AG08395 (cell line): ENCODE results near the gene CLOCK.

ENCODE experiments used
- DNase-seq: peaks from one replicate; pipeline ENCODE4 v3.0.0; 2012; ENCODE audit warnings: mixed read lengths, low spot score

Gene CLOCK

GRCh38 chr4:55416176-55416575, 130.5 kb downstream of the CLOCK start:
- DNase-seq, result no peak

GRCh38 chr4:55411621-55412020, 135.1 kb downstream of the CLOCK start:
- DNase-seq, result no peak

- no peak for DNase-seq
These were observed 136.3 kb downstream of the CLOCK start for GRCh38 chr4:55410431-55410830.

- peak; percentile 38 for DNase-seq
These were observed 137.1 kb downstream of the CLOCK start for GRCh38 chr4:55409468-55410171.

- no peak for DNase-seq
These were observed 138.9 kb downstream of the CLOCK start for GRCh38 chr4:55407764-55408163.

- no peak for DNase-seq
These were observed 139.6 kb downstream of the CLOCK start for GRCh38 chr4:55407119-55407518.

- DNase-seq, result no peak
These were observed 140.2 kb downstream of the CLOCK start for GRCh38 chr4:55406545-55406944.

GRCh38 chr4:55405073-55405472, 141.6 kb downstream of the CLOCK start:
- DNase-seq, result no peak

- no peak for DNase-seq
These were observed 147.1 kb downstream of the CLOCK start for GRCh38 chr4:55399581-55399980.

- DNase-seq, result no peak
These were observed 147.7 kb downstream of the CLOCK start for GRCh38 chr4:55398966-55399365.

GRCh38 chr4:55398461-55398860, 148.2 kb downstream of the CLOCK start:
- no peak for DNase-seq

- DNase-seq, result peak; percentile 40
These were observed 149.0 kb downstream of the CLOCK start for GRCh38 chr4:55397520-55398321.

- no peak for DNase-seq
These were observed 149.6 kb downstream of the CLOCK start for GRCh38 chr4:55397126-55397436.

- peak; percentile 52 for DNase-seq
These were observed 150.2 kb downstream of the CLOCK start for GRCh38 chr4:55396308-55397125.

GRCh38 chr4:55395529-55396307, 151.0 kb downstream of the CLOCK start, which contains the start of gene TMEM165:
Gene TMEM165 (plus strand): TSS chr4:55395957. CDS start chr4:55396190, 233 bp downstream.
- DNase-seq, result peak; percentile 92

- DNase-seq, result no peak
These were observed 151.5 kb downstream of the CLOCK start for GRCh38 chr4:55395218-55395528.

- DNase-seq, result no peak
These were observed 153.0 kb downstream of the CLOCK start for GRCh38 chr4:55393461-55394320.

- no peak for DNase-seq
These were observed 159.9 kb downstream of the CLOCK start for GRCh38 chr4:55386840-55387239.

- DNase-seq, result peak; percentile 37
These were observed 160.6 kb downstream of the CLOCK start for GRCh38 chr4:55386073-55386472.

GRCh38 chr4:55385201-55385649, 161.5 kb downstream of the CLOCK start:
- no peak for DNase-seq

- DNase-seq, result no peak
These were observed 164.2 kb downstream of the CLOCK start for GRCh38 chr4:55382488-55383003.
